GM21367 (cell line): ENCODE measurements around the gene ITGB2.

Source experiments
- ATAC-seq: cut with Tn5 transposase; IDR thresholded peaks from one replicate; pipeline ENCODE4 v1.9.1; 2021; ENCODE audit not compliant: unreplicated experiment

ITGB2 gene

DNA sequence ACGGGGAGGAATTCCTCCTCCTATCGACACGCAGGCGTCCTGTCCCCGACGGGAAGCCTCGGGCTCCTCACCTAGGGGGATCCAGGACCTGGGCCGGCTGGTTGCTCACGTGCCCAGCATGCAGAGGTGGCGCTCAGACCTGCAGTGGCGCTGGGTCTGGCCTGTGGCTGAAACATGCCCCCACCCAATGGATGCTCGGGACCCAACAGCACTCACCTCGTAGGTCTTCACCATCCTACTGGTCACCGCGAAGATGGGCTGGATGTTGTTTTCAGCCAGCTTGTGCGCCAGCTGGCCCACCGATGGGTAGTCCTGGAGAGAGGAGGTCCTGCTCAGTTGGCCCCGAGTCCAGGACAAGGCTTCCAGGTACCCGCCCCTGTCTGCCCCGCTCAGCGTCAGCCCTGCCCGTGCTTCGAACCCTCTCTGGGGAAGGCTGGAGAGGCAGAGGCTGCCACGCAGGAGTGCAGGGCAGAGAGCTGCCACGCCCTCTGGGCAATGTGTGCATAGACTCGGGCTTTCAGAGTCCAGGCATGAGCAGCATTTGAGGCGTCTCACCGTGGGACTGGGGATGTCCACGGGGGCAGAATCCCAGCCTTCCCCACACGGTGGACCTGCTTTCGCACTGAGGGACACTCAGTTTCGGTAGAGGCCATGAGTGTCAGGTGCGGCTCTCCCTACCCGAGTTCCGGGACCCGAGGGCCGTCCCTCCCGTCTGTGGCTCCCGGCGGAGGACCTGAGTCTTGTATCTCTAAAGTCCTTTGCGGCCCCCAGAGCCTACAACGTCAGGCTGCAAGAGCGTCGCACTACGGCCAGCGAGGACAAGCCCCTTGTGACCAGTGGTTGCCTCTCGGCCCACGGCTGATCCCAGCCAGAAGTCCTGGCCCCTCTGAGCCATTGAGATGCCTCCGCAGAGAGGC lies 21.6 kb downstream of the ITGB2 start:
- ATAC-seq, result no peak

- ATAC-seq, result no peak
Observed at GRCh38 chr21:44898011-44898488, 22.6 kb downstream of the ITGB2 start.

DNA sequence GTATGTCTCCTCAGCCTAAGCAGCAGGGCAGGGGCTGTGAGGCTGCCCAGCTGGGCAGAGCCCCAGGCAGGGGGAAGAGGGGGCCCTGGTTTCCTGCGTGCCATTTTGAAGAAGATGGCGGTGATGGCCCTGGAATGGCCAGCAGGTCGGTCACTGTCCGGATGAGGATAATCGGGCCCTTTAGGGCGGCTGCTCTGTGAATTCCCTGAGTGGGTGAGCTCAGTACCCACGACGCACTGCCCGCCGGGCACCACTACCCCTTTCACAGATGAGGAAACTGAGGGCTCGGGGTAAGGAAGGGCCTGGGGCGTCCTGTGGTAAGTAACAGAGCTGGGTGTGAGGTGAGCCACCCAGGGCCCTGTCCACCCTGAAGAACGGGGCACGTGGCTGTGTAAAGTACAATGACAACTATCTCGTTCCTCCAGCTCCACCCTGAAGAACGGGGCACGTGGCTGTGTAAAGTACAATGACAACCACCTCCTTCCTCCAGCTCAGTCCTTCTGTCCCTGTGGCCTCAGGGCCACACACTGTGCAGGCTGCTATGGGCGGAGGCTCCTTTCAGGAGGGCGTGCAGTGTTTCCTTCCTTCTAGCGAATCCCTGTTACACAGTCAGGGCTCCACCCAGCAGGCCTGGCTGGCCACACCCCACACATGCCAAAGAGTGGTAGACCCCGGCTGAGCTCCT lies 23.2 kb downstream of the ITGB2 start:
- ATAC-seq, result no peak

- no peak for ATAC-seq
Observed at GRCh38 chr21:44896561-44897286, 24.0 kb downstream of the ITGB2 start.

DNA sequence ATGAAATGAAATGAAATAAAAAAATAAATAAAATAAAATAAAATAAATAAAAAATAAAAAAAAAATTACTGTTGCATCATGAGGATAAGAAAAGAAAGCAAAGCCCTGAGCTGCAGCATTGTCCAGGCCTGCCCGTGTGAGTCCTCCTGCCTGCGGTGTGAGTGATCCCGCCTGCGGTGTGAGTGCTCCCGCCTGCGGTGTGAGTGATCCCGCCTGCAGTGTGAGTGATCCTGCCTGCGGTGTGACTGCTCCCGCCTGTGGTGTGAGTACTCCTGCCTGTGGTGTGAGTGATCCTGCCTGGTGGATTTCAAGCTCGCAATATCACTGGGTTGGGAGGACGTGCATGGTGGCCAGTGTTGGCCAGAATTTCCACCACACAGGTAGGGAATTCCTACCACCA lies 24.8 kb downstream of the ITGB2 start:
- no peak for ATAC-seq

- no peak for ATAC-seq
Observed at GRCh38 chr21:44894687-44895302, 25.9 kb downstream of the ITGB2 start.

DNA sequence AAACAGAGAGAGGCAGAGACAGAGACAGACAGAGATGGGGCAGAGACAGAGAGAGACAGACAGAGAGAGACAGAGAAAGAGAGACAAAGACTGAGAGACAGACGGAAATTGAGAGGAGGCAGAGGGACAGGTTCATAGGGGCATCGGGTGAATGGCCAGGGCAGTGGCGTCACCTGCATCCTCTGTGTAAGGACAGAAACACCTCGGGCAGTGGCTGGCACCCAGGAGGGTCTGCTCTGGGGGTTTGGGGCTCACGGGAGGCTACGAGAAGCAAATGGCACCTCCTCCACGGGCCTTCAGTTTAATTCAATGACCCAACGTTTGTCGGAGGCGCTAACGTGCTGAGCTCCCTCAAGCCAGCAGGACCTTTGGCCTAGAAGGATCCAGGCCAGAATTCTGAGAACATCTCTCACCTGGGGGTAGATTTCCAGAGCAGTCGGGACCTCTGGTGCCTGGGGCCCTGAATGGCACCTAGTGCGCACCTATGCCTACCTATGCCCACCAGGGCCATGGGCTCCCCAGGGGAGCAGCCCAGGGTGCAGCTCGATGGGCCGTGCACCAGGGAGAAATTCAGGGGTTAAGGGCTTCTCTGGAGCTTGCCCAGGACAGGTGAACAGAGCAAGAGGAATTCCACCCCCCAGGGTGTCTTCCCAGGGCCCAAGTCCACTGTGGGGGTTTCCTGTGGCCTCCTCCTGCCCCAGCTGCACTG lies 26.6 kb downstream of the ITGB2 start:
- ATAC-seq, result no peak

- no peak for ATAC-seq
Observed at GRCh38 chr21:44893278-44893556, 27.5 kb downstream of the ITGB2 start.

DNA sequence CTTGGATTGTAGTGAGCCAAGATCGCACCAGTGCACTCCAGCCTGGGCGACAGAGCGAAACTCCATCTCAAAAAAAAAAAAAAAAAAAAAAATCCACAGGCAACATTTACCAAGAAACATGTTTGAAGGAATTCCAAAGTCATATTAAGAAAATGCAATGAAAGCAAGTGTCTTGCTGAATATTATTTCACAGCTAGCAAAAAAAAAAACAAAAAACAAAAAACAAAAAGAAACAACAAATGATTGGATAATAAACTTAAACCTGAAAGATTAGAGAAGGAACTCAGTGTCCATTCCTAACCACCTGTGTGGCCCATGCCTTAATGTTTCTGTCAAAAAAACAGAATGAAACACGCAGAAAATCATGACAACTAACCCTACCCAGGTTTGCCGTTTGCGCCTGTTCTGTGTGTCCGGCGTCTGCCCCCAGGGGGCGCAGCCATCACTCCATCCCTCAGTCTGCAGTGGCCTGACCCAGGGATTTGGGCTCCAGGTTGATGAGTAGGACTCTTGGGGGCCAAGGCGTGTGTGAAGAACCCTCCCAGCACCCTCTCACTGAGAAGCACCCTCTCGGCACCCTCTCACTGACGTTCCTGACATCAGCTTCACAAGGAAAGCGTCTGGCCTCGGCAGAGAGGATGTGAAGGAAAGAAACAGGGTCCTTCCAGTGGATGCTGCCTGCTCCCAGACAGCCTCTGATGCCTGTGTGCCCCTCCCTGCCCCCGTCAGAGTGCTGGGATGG lies 28.0 kb downstream of the ITGB2 start:
- no peak for ATAC-seq

DNA sequence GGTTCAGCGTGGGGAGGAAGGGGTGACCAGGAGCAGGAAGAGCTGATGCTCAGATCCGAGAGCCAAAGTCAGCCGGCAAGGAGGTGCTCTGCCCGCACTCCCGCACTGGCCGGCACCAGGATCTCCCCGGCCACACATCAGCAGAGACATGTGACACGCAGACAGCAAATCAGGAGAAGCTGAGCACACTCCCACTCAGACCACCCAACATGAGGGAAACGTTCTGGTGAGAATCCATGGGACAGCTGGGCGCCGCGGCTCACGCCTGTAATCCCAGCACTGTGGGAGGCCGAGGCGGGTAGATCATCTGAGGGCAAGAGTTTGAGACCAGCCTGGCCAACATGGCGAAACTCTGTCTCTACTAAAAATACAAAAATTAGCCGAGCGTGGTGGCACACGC lies 28.6 kb downstream of the ITGB2 start:
- no peak for ATAC-seq

- no peak for ATAC-seq
Observed at GRCh38 chr21:44891631-44892031, 29.1 kb downstream of the ITGB2 start.

DNA sequence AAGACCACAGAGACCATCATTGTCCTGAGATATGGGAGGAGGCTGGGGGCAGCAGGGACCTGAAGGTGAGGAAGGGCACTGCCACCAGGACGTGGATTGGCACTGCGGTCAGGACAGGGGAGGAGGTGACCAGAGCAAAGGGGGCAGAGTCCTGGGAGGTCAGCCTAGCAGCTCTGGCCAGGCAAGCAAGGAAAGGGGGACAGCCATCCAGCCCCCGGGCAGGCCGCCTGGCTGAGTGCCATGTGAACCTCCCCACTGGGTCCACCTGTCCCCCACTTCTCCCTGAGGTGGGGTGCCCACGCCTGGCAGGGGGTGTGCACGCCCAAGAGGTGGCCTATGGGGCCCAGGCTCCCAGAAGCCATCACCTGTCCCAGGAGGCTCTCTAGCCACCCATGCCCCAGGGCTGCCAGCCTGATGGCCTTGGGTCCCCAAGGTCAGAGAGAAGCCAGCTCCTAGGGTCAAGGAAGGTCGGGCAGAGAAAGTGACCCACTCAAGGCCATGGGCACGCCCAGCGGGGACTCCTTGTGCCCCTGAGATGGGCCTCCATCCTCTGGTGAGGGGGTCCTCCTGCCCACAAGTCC lies 29.6 kb downstream of the ITGB2 start:
- ATAC-seq, result no peak

DNA sequence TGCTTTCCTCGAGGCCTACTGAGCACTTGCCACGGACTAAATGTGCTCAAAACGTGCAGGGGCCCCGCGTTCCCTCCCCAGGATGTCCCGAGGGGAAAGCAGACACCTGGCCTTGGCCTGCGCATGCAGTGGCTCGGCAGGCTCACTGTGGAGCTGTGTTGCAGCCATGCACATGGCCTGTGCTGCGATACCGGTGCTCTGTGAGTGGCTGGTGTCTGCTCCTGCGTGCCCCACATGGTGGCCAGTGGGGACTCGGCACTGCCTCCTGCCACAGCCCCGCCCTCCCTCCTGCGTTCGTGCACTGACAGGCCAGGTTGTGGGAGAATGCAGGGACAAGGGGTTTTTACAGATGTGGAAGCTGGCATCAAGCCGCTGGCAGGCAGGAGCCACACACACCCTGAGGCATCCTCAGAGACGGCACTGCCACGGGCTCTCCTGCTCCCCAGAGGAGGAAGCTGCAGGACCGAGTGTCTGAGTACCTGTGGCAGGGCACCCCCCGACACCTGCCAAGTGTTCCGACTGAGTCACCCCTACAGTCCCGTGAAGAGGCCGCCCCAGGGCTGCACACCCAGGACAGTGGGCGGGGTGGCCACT lies 30.3 kb downstream of the ITGB2 start:
- no peak for ATAC-seq

GRCh38 chr21:44889625-44890337 lies 30.9 kb downstream of the ITGB2 start:
- no peak for ATAC-seq

GRCh38 chr21:44888581-44889550 lies 31.8 kb downstream of the ITGB2 start:
- ATAC-seq, result no peak

DNA sequence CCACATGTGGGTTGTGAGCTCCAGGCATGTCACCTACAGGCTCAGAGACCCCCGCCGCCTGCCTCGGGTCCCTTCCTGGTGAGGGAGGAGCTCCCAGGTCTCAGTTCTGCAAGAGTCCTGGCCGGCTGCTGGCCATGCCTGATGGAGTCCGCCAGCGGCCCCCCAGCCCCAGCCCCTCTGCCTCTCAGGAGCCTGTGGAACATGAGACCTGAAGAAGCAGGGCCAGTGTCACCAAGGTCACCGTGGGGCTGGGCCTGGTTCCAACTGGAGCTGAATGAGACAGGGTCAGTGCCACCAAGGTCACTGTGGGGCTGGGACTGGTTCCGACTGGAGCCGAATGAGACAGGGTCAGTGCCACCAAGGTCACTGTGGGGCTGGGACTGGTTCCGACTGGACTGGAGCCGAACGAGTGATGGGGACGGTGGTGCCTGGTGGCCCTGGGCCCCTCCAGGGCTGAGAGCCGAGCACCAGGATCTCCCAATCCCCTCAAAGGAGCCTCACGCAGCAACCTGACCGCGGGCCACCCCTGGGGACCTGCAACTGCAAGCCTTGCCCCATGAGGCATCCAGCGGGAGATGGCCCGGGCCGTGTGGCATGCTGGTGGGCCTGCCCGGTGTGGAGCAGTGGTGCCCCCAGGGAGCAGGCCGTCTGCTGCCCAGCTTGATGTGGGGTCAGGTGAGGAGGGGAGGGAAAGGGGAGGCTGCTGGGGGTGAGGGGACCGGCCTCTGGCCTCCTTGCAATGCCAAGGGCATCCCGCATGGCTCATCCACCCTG lies 32.7 kb downstream of the ITGB2 start:
- ATAC-seq, result no peak
